NT2/D1 (cell line): ENCODE data around the gene DLG4.

Source experiments
- SUZ12 ChIP-seq: IDR thresholded peaks from 2 replicates; pipeline ENCODE4 v1.6.1; 2011; ENCODE audit not compliant: insufficient read length, insufficient read depth; ENCODE audit errors: extremely low read depth
- YY1 ChIP-seq: IDR thresholded peaks from 2 replicates; pipeline ENCODE4 v1.6.1; 2011; ENCODE audit not compliant: insufficient read length, insufficient read depth
- ZNF274 ChIP-seq: IDR thresholded peaks from 2 replicates; pipeline ENCODE4 v1.6.1; 2011; ENCODE audit warnings: mild to moderate bottlenecking, low read depth, low read length

- TF ChIP-seq SUZ12 (no peak), YY1 (no peak), ZNF274 (no peak)
Measured at GRCh38 chr17:7191571-7192270, 27.9 kb downstream of the DLG4 start.
